SK-N-MC (cell line): ENCODE measurements around the gene ZMIZ1.

Experiments used
- EZH2 ChIP-seq: fragments of 200-600 bp; sonication (generic); IDR thresholded peaks from one replicate; pipeline ENCODE4 v1.6.1; 2017; ENCODE audit warnings: antibody characterized with exemption
- FOXP2 ChIP-seq: optimal IDR thresholded peaks from 2 replicates; pipeline ENCODE3; 2011; ENCODE audit warnings: mild to moderate bottlenecking, moderate library complexity; ENCODE audit not compliant: insufficient read depth; ENCODE audit errors: extremely low read length, control extremely low read depth
- POLR2AphosphoS5 ChIP-seq: IDR thresholded peaks from 2 replicates; pipeline ENCODE4 v1.6.1; 2012; ENCODE audit warnings: mild to moderate bottlenecking, low read depth, low read length, borderline replicate concordance

- TF ChIP-seq POLR2AphosphoS5 (no peak), EZH2 (no peak), FOXP2 (no peak)
These were observed 38.1 kb upstream of the ZMIZ1 start for GRCh38 chr10:79030705-79031104.
